GM03348 (cell line): ENCODE results near the gene USP2.

Source experiments
- DNase-seq: peaks from one replicate; pipeline ENCODE4 v3.0.0; 2012; ENCODE audit warnings: low spot score

The USP2 gene

GRCh38 chr11:119381181-119381988 is at the start of gene USP2:
Gene USP2, minus strand, starts transcription at chr11:119381690. Its CDS starts 8,210 bp downstream, at chr11:119373480.
- peak; percentile 98 for DNase-seq

- DNase-seq: no peak
These were observed 45.8 kb upstream of the USP2 start for GRCh38 chr11:119427279-119427678.

GRCh38 chr11:119426142-119426541 is 44.7 kb upstream of the USP2 start:
- no peak for DNase-seq

GRCh38 chr11:119424775-119425174 is 43.3 kb upstream of the USP2 start:
- DNase-seq: no peak

GRCh38 chr11:119424276-119424675 is 42.8 kb upstream of the USP2 start:
- DNase-seq: no peak

- DNase-seq: no peak
These were observed 42.2 kb upstream of the USP2 start for GRCh38 chr11:119423509-119424254.

- peak; percentile 96 for DNase-seq
These were observed 41.5 kb upstream of the USP2 start, which contains the start of gene THY1 for GRCh38 chr11:119422809-119423508. Gene THY1, minus strand, starts transcription at chr11:119423172. Its CDS starts 2,267 bp downstream, at chr11:119420905.

- DNase-seq: peak; percentile 72
These were observed 40.7 kb upstream of the USP2 start for GRCh38 chr11:119421941-119422808.

- DNase-seq: no peak
These were observed 39.9 kb upstream of the USP2 start for GRCh38 chr11:119421351-119421750.

GRCh38 chr11:119420631-119421030 is 39.1 kb upstream of the USP2 start:
- DNase-seq: no peak

- DNase-seq: no peak
These were observed 38.5 kb upstream of the USP2 start for GRCh38 chr11:119419834-119420492.

- DNase-seq: no peak
These were observed 37.8 kb upstream of the USP2 start for GRCh38 chr11:119419246-119419645.

- DNase-seq: no peak
These were observed 37.3 kb upstream of the USP2 start for GRCh38 chr11:119418759-119419158.

GRCh38 chr11:119417726-119418540 is 36.4 kb upstream of the USP2 start:
- peak; percentile 92 for DNase-seq

- DNase-seq: peak; percentile 82
These were observed 35.4 kb upstream of the USP2 start for GRCh38 chr11:119416606-119417580.

- DNase-seq: no peak
These were observed 34.5 kb upstream of the USP2 start for GRCh38 chr11:119415966-119416365.

- no peak for DNase-seq
These were observed 34.0 kb upstream of the USP2 start for GRCh38 chr11:119415517-119415916.

GRCh38 chr11:119414734-119415133 is 33.2 kb upstream of the USP2 start:
- no peak for DNase-seq

- DNase-seq: no peak
These were observed 32.8 kb upstream of the USP2 start for GRCh38 chr11:119414321-119414720.
